Lung (tissue), 12 donors: ENCODE measurements around the gene CACNA1C. TPM values are rescaled to one million over a fixed set of nuclear protein-coding genes. Genes with fewer than 3 reads are reported as not detected.

Experiments used
- ATAC-seq: fragments of 200-7000 bp; cut with Tn5 transposase; one replicate; pipeline ENCODE4 v1.9.1; 2020; ENCODE audit warnings: moderate number of reproducible peaks; ENCODE audit not compliant: insufficient read depth, low FRiP score
- DNase-seq, 3 donors: peaks; one replicate each; pipeline ENCODE4 v3.0.0-alpha.2; 2013 to 2017
- H3K27ac ChIP-seq, 2 donors: one replicate each; pipeline ENCODE4 v1.5.1; 2013; ENCODE audit warnings: mild to moderate bottlenecking in 2 of 2, moderate library complexity in 2 of 2, control low read depth in 1 of 2, inconsistent platforms in 1 of 2, low read depth in 1 of 2, low read length in 1 of 2
- H3K27me3 ChIP-seq, 3 donors: one replicate each; pipeline ENCODE4 v1.5.1; 2013; ENCODE audit warnings: low read length in 2 of 3; ENCODE audit not compliant: control insufficient read depth in 3 of 3, insufficient read depth in 3 of 3
- H3K36me3 ChIP-seq, 4 donors: one replicate each; pipeline ENCODE4 v1.5.1; 2013; ENCODE audit warnings: low read length in 4 of 4, mild to moderate bottlenecking in 1 of 4, moderate library complexity in 1 of 4; ENCODE audit not compliant: control insufficient read depth in 4 of 4, insufficient read depth in 4 of 4
- H3K4me1 ChIP-seq, 5 donors: one replicate each; pipeline ENCODE4 v1.5.1; 2013; ENCODE audit warnings: low read length in 5 of 5, mild to moderate bottlenecking in 2 of 5, moderate library complexity in 1 of 5; ENCODE audit not compliant: control insufficient read depth in 5 of 5, insufficient read depth in 5 of 5
- H3K4me3 ChIP-seq: one replicate; pipeline ENCODE4 v1.5.1; 2013; ENCODE audit warnings: mild to moderate bottlenecking, control low read depth, moderate library complexity
- H3K9ac ChIP-seq, 2 donors: one replicate each; pipeline ENCODE4 v1.5.1; 2013; ENCODE audit warnings: low read length in 2 of 2, control low read depth in 1 of 2; ENCODE audit not compliant: insufficient read depth in 1 of 2
- H3K9me3 ChIP-seq, 4 donors: one replicate each; pipeline ENCODE4 v1.5.1; 2013; ENCODE audit warnings: low read length in 3 of 4, mild to moderate bottlenecking in 1 of 4, moderate library complexity in 1 of 4; ENCODE audit not compliant: control insufficient read depth in 4 of 4, insufficient read depth in 3 of 4
- CTCF ChIP-seq: IDR thresholded peaks from 2 replicates; pipeline ENCODE4 v1.5.1; 2012; ENCODE audit warnings: mild to moderate bottlenecking; ENCODE audit errors: control extremely low read depth, extremely low read depth
- WGBS, 2 donors: extraction: QIAGEN DNeasy Blood & Tissue Kit; methylation state at CpG; one replicate each; pipeline ENCODE4 v1.1.7; 2013; 5-methylcytosine and 5-hydroxymethylcytosine counted together
- polyA plus RNA-seq, 2 donors: library from polyadenylated mRNA; stranded (reverse); fragments of 200-250 nt; gene quantifications; one replicate each; pipeline ENCODE4 v1.2.1, GENCODE V29; 2013
- total RNA-seq, 2 donors: library from RNA; depleted of rRNA in 1 of 2; stranded (reverse); fragments of >200 nt in 1 of 2; gene quantifications; one replicate each; pipeline ENCODE4 v1.2.1, GENCODE V29; 2014 to 2021
- donor health status: control.
- donor health status: control.
- donor health status: Bipolar disorder and iron deficiency.
- donor health status: healthy.
- donor health status: DM: yes; HTN: yes; CAD: no.

CACNA1C gene
- total and polyA plus RNA-seq, 4 donors: 3.2 to 17.5 (median 7.5) TPM

DNA sequence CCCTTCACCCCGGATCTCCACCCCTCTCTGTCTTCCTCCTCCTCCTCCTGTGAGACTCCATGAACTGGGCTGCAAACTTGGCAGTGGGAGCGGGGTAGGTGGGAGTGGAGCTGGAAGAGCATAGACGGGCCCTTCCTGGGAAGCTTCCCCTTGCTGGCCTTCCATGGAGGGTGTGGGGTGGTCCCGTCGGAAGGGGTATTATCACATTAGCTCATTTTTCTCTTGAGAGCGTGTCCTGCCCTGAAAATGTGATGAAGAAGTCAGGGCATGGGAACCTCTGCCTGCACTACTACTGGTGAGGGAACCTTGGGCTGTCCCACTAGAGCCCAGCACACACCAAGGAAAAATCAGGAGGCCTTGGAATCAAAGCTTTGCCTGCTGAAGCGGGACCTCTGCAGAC lies 66.5 kb downstream of the CACNA1C start:
- no peak for ATAC-seq

GRCh38 chr12:2120982-2121758 lies 68.4 kb downstream of the CACNA1C start:
- no peak for DNase-seq
- no peak for ATAC-seq
- 82 to 91% methylated on average over 20 of the region's 20 CpGs for WGBS, 2 donors

More for the DNA sequence above, 66.5 kb downstream of the CACNA1C start:
- no peak overlapping the region for H3K4me3 ChIP-seq
- H3K4me1 ChIP-seq: peaks cover 0 to 52% (median 19%) of the 10 kb centered on the region in 5 donors
- no peaks in the 10 kb centered on the region for H3K27me3 ChIP-seq
- H3K9ac ChIP-seq: no peak overlapping the region
- peak in 1 of 3 donors; percentile 20 for DNase-seq
- 87 to 93% methylated on average over 7 of the region's 7 CpGs for WGBS, 2 donors
- H3K9me3 ChIP-seq: no peaks in the 10 kb centered on the region
- no peak overlapping the region for H3K27ac ChIP-seq
- H3K36me3 ChIP-seq: peaks cover 0 to 4% (median 2%) of the 10 kb centered on the region in 4 donors
- no peak for TF ChIP-seq CTCF

GRCh38 chr12:2124466-2125023 lies 71.8 kb downstream of the CACNA1C start:
- peaks cover 0 to 3% (median 2%) of the 10 kb centered on the region in 4 donors for H3K36me3 ChIP-seq
- 86% methylated on average over 13 of the region's 13 CpGs for WGBS, 2 donors

More at GRCh38 chr12:2120982-2121758, 68.4 kb downstream of the CACNA1C start:
- Histone ChIP-seq H3K9ac (no peak overlapping the region), H3K27me3 (no peaks in the 10 kb centered on the region), H3K4me3 (no peak overlapping the region), H3K4me1 (peaks cover 0 to 54% (median 20%) of the 10 kb centered on the region in 5 donors), H3K27ac (no peak overlapping the region), H3K36me3 (peaks cover 0 to 3% (median 0%) of the 10 kb centered on the region in 4 donors), H3K9me3 (no peaks in the 10 kb centered on the region)
- no peak for TF ChIP-seq CTCF

More at GRCh38 chr12:2124466-2125023, 71.8 kb downstream of the CACNA1C start:
- H3K9ac ChIP-seq: no peak overlapping the region
- no peak for DNase-seq
- no peaks in the 10 kb centered on the region for H3K9me3 ChIP-seq
- H3K27ac ChIP-seq: no peak overlapping the region
- H3K27me3 ChIP-seq: no peaks in the 10 kb centered on the region
- peaks cover 0 to 47% (median 17%) of the 10 kb centered on the region in 5 donors for H3K4me1 ChIP-seq
- no peak overlapping the region for H3K4me3 ChIP-seq
- TF ChIP-seq CTCF: no peak
- ATAC-seq: no peak
